ENCODE results near the gene ADCY3. TPM values are rescaled to one million over a fixed set of nuclear protein-coding genes. Genes with fewer than 3 reads are reported as not detected.

The ADCY3 gene
- total and polyA plus RNA-seq, 2 of the 4 experiments (the other 2 are of a cell fraction) = 17.4 to 46.1 TPM

GRCh38 chr2:24855022-24855622 lies 64.9 kb downstream of the ADCY3 start:
- 0 out of 2 replicates have a peak overlapping the region, but pooled peaks have one; percentile 8 for H3K18ac ChIP-seq (ENCODE audit: low read depth, low read length)
- ChIA-PET CTCF (interaction anchor here (0.5 kb wide), 1 partner anchor 752 kb away, joined by 5 read pairs; no protein-coding TSS in a partner anchor), POLR2A (ENCODE audit: unreplicated experiment) (no interaction called here)
- TF ChIP-seq CHD1 (IDR thresholded peaks at IDR 0.05; ENCODE audit: low read depth, low read length) (no peak), MXI1 (IDR thresholded peaks at IDR 0.05; ENCODE audit: borderline replicate concordance, low read depth, low read length) (no peak), NFE2L2 (IDR thresholded peaks at IDR 0.05; ENCODE audit: low read depth, low read length) (no peak), MAZ (IDR thresholded peaks at IDR 0.05; ENCODE audit: borderline replicate concordance, low read depth, low read length) (no peak), CEBPB (IDR thresholded peaks at IDR 0.05; ENCODE audit: low read depth, low read length) (no peak)
- TF ChIP-seq, protein P1, sequence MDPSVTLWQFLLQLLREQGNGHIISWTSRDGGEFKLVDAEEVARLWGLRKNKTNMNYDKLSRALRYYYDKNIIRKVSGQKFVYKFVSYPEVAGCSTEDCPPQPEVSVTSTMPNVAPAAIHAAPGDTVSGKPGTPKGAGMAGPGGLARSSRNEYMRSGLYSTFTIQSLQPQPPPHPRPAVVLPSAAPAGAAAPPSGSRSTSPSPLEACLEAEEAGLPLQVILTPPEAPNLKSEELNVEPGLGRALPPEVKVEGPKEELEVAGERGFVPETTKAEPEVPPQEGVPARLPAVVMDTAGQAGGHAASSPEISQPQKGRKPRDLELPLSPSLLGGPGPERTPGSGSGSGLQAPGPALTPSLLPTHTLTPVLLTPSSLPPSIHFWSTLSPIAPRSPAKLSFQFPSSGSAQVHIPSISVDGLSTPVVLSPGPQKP (IDR thresholded peaks at IDR 0.05; ENCODE audit: borderline replicate concordance, low read depth, low read length) = no peak
- no peak overlapping the region for H4K91ac ChIP-seq (ENCODE audit: insufficient read depth, low read depth, low read length)
- H3K14ac ChIP-seq (replicated peaks; ENCODE audit: low read depth, low read length) = no peak overlapping the region
- no TSS peak for BruUV-seq (replicated peaks)
- H3K9me3 ChIP-seq (ENCODE audit: control insufficient read depth, insufficient read depth, low read length) = no peaks in the 10 kb centered on the region
- in situ Hi-C loops (cut with MboI; ENCODE audit: low sequenced_read_pairs) = no loop called here
- no peak overlapping the region for H3K56ac ChIP-seq (ENCODE audit: extremely low read depth, insufficient read depth, low read length)
- peak overlapping the region; percentile 11 for H2AK9ac ChIP-seq (replicated peaks; ENCODE audit: low read depth, low read length, poor library complexity)
- no peak overlapping the region for H3K23ac ChIP-seq (ENCODE audit: low read depth, low read length)
- H2BK20ac ChIP-seq (ENCODE audit: low read depth, low read length) = no peak overlapping the region
- H4K5ac ChIP-seq (ENCODE audit: low read depth, low read length) = no peak overlapping the region
- H3K27me3 ChIP-seq (ENCODE audit: control insufficient read depth, insufficient read depth, low read length) = no peaks in the 10 kb centered on the region
- H2BK120ac ChIP-seq (ENCODE audit: low read depth, low read length) = no peak overlapping the region
- H3K79me1 ChIP-seq (ENCODE audit: low read depth in 1 of 2, low read length in 2 of 2) = peaks cover 2 to 20% of the 10 kb centered on the region in 2 experiments; a peak in 2 of 4 replicates
- H3K4me1 ChIP-seq (ENCODE audit: control insufficient read depth, insufficient read depth, low read length) = peaks cover 28% of the 10 kb centered on the region
- intact Hi-C loops (cut with micrococcal nuclease) = no loop called here
- ATAC-seq (ENCODE audit: low read depth) (peak; percentile 4; the same call in 1 of the 2 replicates), DNase-seq (no peak)
- no peak overlapping the region for H3K9ac ChIP-seq (ENCODE audit: low read depth, low read length)
- peaks cover 23% of the 10 kb centered on the region for H3K9me1 ChIP-seq (ENCODE audit: insufficient read depth, low read length)
- dilution Hi-C loops (cut with HindIII; ENCODE audit: low sequenced_read_pairs, unreplicated experiment) = no loop called here
- no peak overlapping the region for H2BK5ac ChIP-seq (ENCODE audit: low read depth, low read length, poor library complexity, severe bottlenecking)
- H2AK5ac ChIP-seq (ENCODE audit: low read depth, low read length) = no peak overlapping the region
- H2BK15ac ChIP-seq (ENCODE audit: low read depth, low read length) = no peak overlapping the region
- no peak overlapping the region for H3K4me3 ChIP-seq (ENCODE audit: insufficient read depth, low read depth, low read length)
- H4K8ac ChIP-seq (ENCODE audit: low read depth in 2 of 2, low read length in 2 of 2) = no peak overlapping the region
- no peak overlapping the region for H3K4ac ChIP-seq (ENCODE audit: low read depth, low read length)
- H3K4me2 ChIP-seq (ENCODE audit: low read depth, low read length) = no peak overlapping the region
- no peaks in the 10 kb centered on the region; the same call in 1 of the 2 replicates for H3K36me3 ChIP-seq (ENCODE audit: control insufficient read depth, insufficient read depth, low read length)
- no CpG with 5 or more reads among the region's 8 CpGs for WGBS, 2 experiments (ENCODE audit: extremely low coverage in 2 of 2, insufficient read length in 1 of 2)
- no peaks in the 10 kb centered on the region for H4K20me1 ChIP-seq (ENCODE audit: insufficient read depth, low read length)
- H2AFZ ChIP-seq (replicated peaks; ENCODE audit: low read length, poor library complexity) = no peak overlapping the region
- H3K27ac ChIP-seq (ENCODE audit: insufficient read depth, low read length) = no peak overlapping the region

Data from IMR-90 (cell line).